ENCODE measurements around the gene PDLIM1. TPM values are rescaled to one million over a fixed set of nuclear protein-coding genes. Genes with fewer than 3 reads are reported as not detected.

Gene PDLIM1
- total RNA-seq, 4 donors from 2014 or later = 40.7 to 86.8 (median 83.4) TPM

- no peak overlapping the region for H3K4me3 ChIP-seq
- intact Hi-C loops (cut with DNase I) = no loop called here
- no peak for DNase-seq (ENCODE audit: extremely low spot score)
- H3K27me3 ChIP-seq = no peaks in the 10 kb centered on the region
- H3K36me3 ChIP-seq = peaks cover 22 to 90% (median 75%) of the 10 kb centered on the region in 4 donors
- peaks cover 46 to 69% (median 50%) of the 10 kb centered on the region in 4 donors for H3K4me1 ChIP-seq
- H3K9me3 ChIP-seq = no peaks in the 10 kb centered on the region
- peak overlapping the region in 3 of 4 donors; percentile 5 to 90 (median 90) for H3K27ac ChIP-seq (replicated peaks in 1 of 4)
- TF ChIP-seq POLR2A (IDR thresholded peaks at IDR 0.05; ENCODE audit: low read depth) = no peak
- no peak for TF ChIP-seq CTCF (IDR thresholded peaks at IDR 0.05)
- no peak for TF ChIP-seq EP300 (IDR thresholded peaks at IDR 0.05)
- peak in 1 of 2 donors; percentile 30 for TF ChIP-seq POLR2AphosphoS5 (IDR thresholded peaks at IDR 0.05)
- WGBS = 50% methylated on average over 2 of the region's 2 CpGs
Observed at GRCh38 chr10:95325863-95326262, 35.1 kb upstream of the PDLIM1 start.

GRCh38 chr10:95324436-95325268 lies 33.8 kb upstream of the PDLIM1 start:
- H3K4me3 ChIP-seq = no peak overlapping the region
- WGBS = 77% methylated on average over 11 of the region's 11 CpGs
- no peak for DNase-seq (ENCODE audit: extremely low spot score)
- H3K27ac ChIP-seq (replicated peaks in 1 of 4) = peak overlapping the region in 2 of 4 donors; percentile 5 to 30
- TF ChIP-seq CTCF (IDR thresholded peaks at IDR 0.05) = no peak
- TF ChIP-seq POLR2AphosphoS5 (IDR thresholded peaks at IDR 0.05) = no peak
- TF ChIP-seq POLR2A (IDR thresholded peaks at IDR 0.05; ENCODE audit: low read depth) = no peak
- peaks cover 29 to 94% (median 82%) of the 10 kb centered on the region in 4 donors for H3K36me3 ChIP-seq
- no peaks in the 10 kb centered on the region for H3K9me3 ChIP-seq
- intact Hi-C loops (cut with DNase I) = no loop called here
- H3K4me1 ChIP-seq = peaks cover 37 to 69% (median 42%) of the 10 kb centered on the region in 4 donors
- no peaks in the 10 kb centered on the region for H3K27me3 ChIP-seq

GRCh38 chr10:95321554-95322301 lies 30.9 kb upstream of the PDLIM1 start:
- Histone ChIP-seq H3K9me3 (no peaks in the 10 kb centered on the region), H3K27me3 (no peaks in the 10 kb centered on the region)

DNA sequence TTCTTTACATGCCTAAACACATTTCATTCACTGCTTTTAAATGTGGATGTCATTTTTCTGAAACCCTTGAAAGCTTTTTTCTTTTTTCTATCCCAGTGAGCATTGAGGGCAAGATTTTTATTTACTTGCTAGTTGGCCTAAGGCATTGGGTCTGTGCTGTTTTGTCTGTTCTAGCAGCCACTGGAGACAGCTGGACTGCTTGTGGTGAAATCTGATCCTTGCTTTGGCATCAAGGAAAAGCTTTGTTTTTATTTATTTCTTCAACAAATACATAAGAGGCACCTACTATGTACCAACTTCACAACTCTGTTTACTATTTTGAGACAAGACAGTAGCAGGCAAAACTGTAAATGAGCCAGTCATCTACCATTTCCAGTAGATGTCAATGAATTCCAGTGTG lies 28.4 kb upstream of the PDLIM1 start:
- H3K4me3 ChIP-seq = no peak overlapping the region
- peaks cover 70 to 100% (median 96%) of the 10 kb centered on the region in 4 donors for H3K36me3 ChIP-seq
- no peak for DNase-seq (ENCODE audit: extremely low spot score)
- no peaks in the 10 kb centered on the region for H3K27me3 ChIP-seq
- H3K4me1 ChIP-seq = peaks cover 28 to 60% (median 31%) of the 10 kb centered on the region in 4 donors
- no peak overlapping the region for H3K27ac ChIP-seq (replicated peaks in 1 of 4)
- no peaks in the 10 kb centered on the region for H3K9me3 ChIP-seq
- intact Hi-C loops (cut with DNase I) = no loop called here
- TF ChIP-seq POLR2AphosphoS5 (IDR thresholded peaks at IDR 0.05) (no peak), POLR2A (IDR thresholded peaks at IDR 0.05; ENCODE audit: low read depth) (no peak), EP300 (IDR thresholded peaks at IDR 0.05) (no peak), CTCF (IDR thresholded peaks at IDR 0.05) (no peak)

More at GRCh38 chr10:95321554-95322301, 30.9 kb upstream of the PDLIM1 start:
- no peak for DNase-seq (ENCODE audit: extremely low spot score)
- intact Hi-C loops (cut with DNase I) = no loop called here
- peaks cover 13 to 56% (median 19%) of the 10 kb centered on the region in 4 donors for H3K4me1 ChIP-seq
- H3K36me3 ChIP-seq = peaks cover 49 to 100% (median 89%) of the 10 kb centered on the region in 4 donors
- WGBS = 88% methylated on average over 10 of the region's 10 CpGs
- H3K27ac ChIP-seq (replicated peaks in 1 of 4) = peak overlapping the region in 1 of 4 donors; percentile 44
- TF ChIP-seq POLR2AphosphoS5 (IDR thresholded peaks at IDR 0.05) (no peak), CTCF (IDR thresholded peaks at IDR 0.05) (no peak), POLR2A (IDR thresholded peaks at IDR 0.05; ENCODE audit: low read depth) (no peak), EP300 (IDR thresholded peaks at IDR 0.05) (no peak)
- H3K4me3 ChIP-seq = no peak overlapping the region

Data from esophagus muscularis mucosa (tissue), 4 donors.